ENCODE measurements around the gene ZBTB48. TPM values are rescaled to one million over a fixed set of nuclear protein-coding genes. Genes with fewer than 3 reads are reported as not detected.

The ZBTB48 gene
- polyA plus RNA-seq, 1 of the 3 experiments (the other 2 are of a cell fraction) = 31.2 TPM

GRCh38 chr1:6578624-6579373 is 995 bp upstream of the ZBTB48 start:
- CTCF ChIA-PET = interaction anchor here (1.0 to 8.5 kb wide), 3 partner anchors 24 to 32 kb away, joined by 3 to 68 read pairs (median 4); partner anchors contain the start of genes NOL9 and TAS1R1
- Histone ChIP-seq H3K9me3 (no peaks in the 10 kb centered on the region), H3K9me2 (no peaks in the 10 kb centered on the region)

GRCh38 chr1:6580119-6580592 is 362 bp downstream of the ZBTB48 start:
- no peaks in the 10 kb centered on the region for H3K9me2 ChIP-seq
- CTCF ChIA-PET = interaction anchor here (0.7 to 8.5 kb wide), 8 partner anchors 9 to 90 kb away, joined by 3 to 68 read pairs (median 4); partner anchors contain the start of genes NOL9 and TAS1R1
- H3K36me3 ChIP-seq (replicated peaks in 1 of 2; ENCODE audit: control insufficient read depth in 1 of 2, insufficient read depth in 2 of 2, low read length in 1 of 2) = peaks cover 0 to 2% of the 10 kb centered on the region in 2 experiments
- H4K20me1 ChIP-seq (ENCODE audit: insufficient read depth) = no peaks in the 10 kb centered on the region
- no peaks in the 10 kb centered on the region for H3K9me3 ChIP-seq
- 1% methylated on average over 18 of the region's 30 CpGs for WGBS (ENCODE audit: low lambda C conversion rate)
- no peaks in the 10 kb centered on the region for H3K27me3 ChIP-seq (ENCODE audit: insufficient read depth)
- H3K4me2 ChIP-seq = peak overlapping the region; percentile 83
- H3K27ac ChIP-seq (ENCODE audit: low read depth in 2 of 2, low read length in 1 of 2) = peak overlapping the region; percentile 44 to 76; a peak in 2 of 4 replicates
- no peaks in the 10 kb centered on the region for H3F3A ChIP-seq (replicated peaks; ENCODE audit: insufficient read depth)
- H2AFZ ChIP-seq (ENCODE audit: low read depth) = peak overlapping the region; percentile 56; the same call in 1 of the 2 replicates
- peak overlapping the region; percentile 76 for H3K9ac ChIP-seq
- peak overlapping the region; percentile 73 to 84 for H3K4me3 ChIP-seq (ENCODE audit: low read depth in 2 of 2, low read length in 1 of 2)
- POLR2A ChIA-PET = interaction anchor here (0.6 to 2.3 kb wide), 4 partner anchors 9 to 44 kb away, joined by 3 to 6 read pairs (median 4); partner anchors contain the start of gene KLHL21
- peaks cover 14 to 32% of the 10 kb centered on the region in 2 experiments; a peak in 2 of 4 replicates for H3K4me1 ChIP-seq (ENCODE audit: control insufficient read depth in 1 of 2, insufficient read depth in 2 of 2, low read depth in 1 of 2, low read length in 1 of 2)
- peaks cover 29% of the 10 kb centered on the region for H3K79me2 ChIP-seq (ENCODE audit: insufficient read depth)
- no peak for DNase-seq
- TF ChIP-seq MXI1 (IDR thresholded peaks at IDR 0.05; ENCODE audit: low read depth, low read length) (peak; percentile 2; the same call in 1 of the 2 replicates), TEAD4 (IDR thresholded peaks at IDR 0.05; ENCODE audit: borderline replicate concordance, insufficient read depth) (no peak), CHD2 (IDR thresholded peaks at IDR 0.05; ENCODE audit: low read length, partially characterized antibody) (peak; percentile 1), RFX5 (IDR thresholded peaks at IDR 0.05; ENCODE audit: low read length) (no peak; the same call in 1 of the 2 replicates), TAF1 (IDR thresholded peaks at IDR 0.05; ENCODE audit: borderline replicate concordance, low read depth, low read length) (no peak), SIN3A (IDR thresholded peaks at IDR 0.05; ENCODE audit: borderline replicate concordance, low read depth, low read length) (0 out of 2 replicates have a peak, but pooled peaks have one; percentile 4), FOSL2 (IDR thresholded peaks at IDR 0.05; ENCODE audit: borderline replicate concordance, low read depth) (no peak), POLR2AphosphoS5 (IDR thresholded peaks at IDR 0.05; ENCODE audit: low read depth, low read length) (no peak), SMC3 (IDR thresholded peaks at IDR 0.05; ENCODE audit: low read depth, low read length) (no peak), YY1 (IDR thresholded peaks at IDR 0.05; ENCODE audit: low read depth) (peak; percentile 61; the same call in 1 of the 2 replicates), MEF2A (IDR thresholded peaks at IDR 0.05; ENCODE audit: borderline replicate concordance, low read depth) (no peak), ELF1 (IDR thresholded peaks at IDR 0.05) (no peak), RCOR1 (IDR thresholded peaks at IDR 0.05; ENCODE audit: low read length) (no peak), GABPA (IDR thresholded peaks at IDR 0.05; ENCODE audit: low read depth) (no peak), PBX3 (IDR thresholded peaks at IDR 0.05) (no peak), RXRA (IDR thresholded peaks at IDR 0.05; ENCODE audit: borderline replicate concordance, low read depth) (no peak), MAX (IDR thresholded peaks at IDR 0.05; ENCODE audit: low read depth) (no peak), FOXJ3 (CRISPR knock-in tag; IDR thresholded peaks at IDR 0.05) (no peak), FOXM1 (IDR thresholded peaks at IDR 0.05; ENCODE audit: low read depth) (no peak)

More at GRCh38 chr1:6578624-6579373, 995 bp upstream of the ZBTB48 start:
- H3K4me3 ChIP-seq (ENCODE audit: low read depth in 2 of 2, low read length in 1 of 2) = peak overlapping the region in 1 of 2 experiments; percentile 84; a peak in 2 of 4 replicates
- H3K36me3 ChIP-seq (replicated peaks in 1 of 2; ENCODE audit: control insufficient read depth in 1 of 2, insufficient read depth in 2 of 2, low read length in 1 of 2) = peaks cover 0 to 2% of the 10 kb centered on the region in 2 experiments
- peaks cover 26% of the 10 kb centered on the region for H3K79me2 ChIP-seq (ENCODE audit: insufficient read depth)
- no peaks in the 10 kb centered on the region for H3K27me3 ChIP-seq (ENCODE audit: insufficient read depth)
- 88% methylated on average over 13 of the region's 14 CpGs for WGBS (ENCODE audit: low lambda C conversion rate)
- H3F3A ChIP-seq (replicated peaks; ENCODE audit: insufficient read depth) = no peaks in the 10 kb centered on the region
- no peak for TF ChIP-seq EZH2phosphoT487 (IDR thresholded peaks at IDR 0.05; ENCODE audit: borderline replicate concordance, low read depth)
- TF ChIP-seq SIN3A (IDR thresholded peaks at IDR 0.05; ENCODE audit: borderline replicate concordance, low read depth, low read length) = no peak
- TF ChIP-seq JUND (IDR thresholded peaks at IDR 0.05) = no peak
- TF ChIP-seq ZBTB33 (IDR thresholded peaks at IDR 0.05; ENCODE audit: borderline replicate concordance, low read depth) = no peak
- POLR2A ChIA-PET = interaction anchor here (1.6 kb wide), 1 partner anchor 23 kb away, joined by 3 read pairs; the partner anchor contains the start of gene KLHL21
- peak overlapping the region; percentile 76 to 88; a peak in 3 of 4 replicates for H3K27ac ChIP-seq (ENCODE audit: low read depth in 2 of 2, low read length in 1 of 2)
- H3K9ac ChIP-seq = no peak overlapping the region
- peak; percentile 43 for DNase-seq
- peaks cover 14 to 32% of the 10 kb centered on the region in 2 experiments; a peak in 2 of 4 replicates for H3K4me1 ChIP-seq (ENCODE audit: control insufficient read depth in 1 of 2, insufficient read depth in 2 of 2, low read depth in 1 of 2, low read length in 1 of 2)
- peak overlapping the region; percentile 83 for H3K4me2 ChIP-seq
- H2AFZ ChIP-seq (ENCODE audit: low read depth) = peak overlapping the region; percentile 93
- no peaks in the 10 kb centered on the region for H4K20me1 ChIP-seq (ENCODE audit: insufficient read depth)

Measured in SK-N-SH (cell line).